GM10248 (cell line): ENCODE data around the gene RASA2.

Source experiments
- CTCF ChIA-PET: fragments of 300-600 bp; sonication (Branson Sonifier 250); formaldehyde crosslinking; extraction: SDS; loops from one replicate; lab custom pipeline; 2021; ENCODE audit warnings: antibody characterized with exemption; lab: Yijun Ruan, JAX
- POLR2A ChIA-PET: fragments of 350-650 bp; sonication (Branson Sonifier 250); formaldehyde crosslinking; extraction: SDS; loops from one replicate; lab custom pipeline; 2020; ENCODE audit warnings: antibody characterized with exemption; lab: Yijun Ruan, JAX
- DNase-seq: peaks from one replicate; pipeline ENCODE4 v3.0.0; 2012; ENCODE audit errors: extremely low spot score
- TF ChIP-seq, protein P1 (sequence below): IDR thresholded peaks from 2 replicates; pipeline ENCODE4 v1.5.1; 2012; ENCODE audit warnings: mild to moderate bottlenecking, low read depth; ENCODE audit errors: extremely low read depth, missing control alignments, control extremely low read depth

The RASA2 gene

GRCh38 chr3:141514382-141514781, 27.6 kb downstream of the RASA2 start:
- ChIA-PET POLR2A (no interaction called here), CTCF (interaction anchor here (1.1 to 2.7 kb wide), 11 partner anchors 10 to 283 kb away, joined by 3 to 14 read pairs (median 4); partner anchors contain the start of gene PXYLP1)
- TF ChIP-seq, protein P1, sequence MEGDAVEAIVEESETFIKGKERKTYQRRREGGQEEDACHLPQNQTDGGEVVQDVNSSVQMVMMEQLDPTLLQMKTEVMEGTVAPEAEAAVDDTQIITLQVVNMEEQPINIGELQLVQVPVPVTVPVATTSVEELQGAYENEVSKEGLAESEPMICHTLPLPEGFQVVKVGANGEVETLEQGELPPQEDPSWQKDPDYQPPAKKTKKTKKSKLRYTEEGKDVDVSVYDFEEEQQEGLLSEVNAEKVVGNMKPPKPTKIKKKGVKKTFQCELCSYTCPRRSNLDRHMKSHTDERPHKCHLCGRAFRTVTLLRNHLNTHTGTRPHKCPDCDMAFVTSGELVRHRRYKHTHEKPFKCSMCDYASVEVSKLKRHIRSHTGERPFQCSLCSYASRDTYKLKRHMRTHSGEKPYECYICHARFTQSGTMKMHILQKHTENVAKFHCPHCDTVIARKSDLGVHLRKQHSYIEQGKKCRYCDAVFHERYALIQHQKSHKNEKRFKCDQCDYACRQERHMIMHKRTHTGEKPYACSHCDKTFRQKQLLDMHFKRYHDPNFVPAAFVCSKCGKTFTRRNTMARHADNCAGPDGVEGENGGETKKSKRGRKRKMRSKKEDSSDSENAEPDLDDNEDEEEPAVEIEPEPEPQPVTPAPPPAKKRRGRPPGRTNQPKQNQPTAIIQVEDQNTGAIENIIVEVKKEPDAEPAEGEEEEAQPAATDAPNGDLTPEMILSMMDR, result no peak
- DNase-seq, result no peak

DNA sequence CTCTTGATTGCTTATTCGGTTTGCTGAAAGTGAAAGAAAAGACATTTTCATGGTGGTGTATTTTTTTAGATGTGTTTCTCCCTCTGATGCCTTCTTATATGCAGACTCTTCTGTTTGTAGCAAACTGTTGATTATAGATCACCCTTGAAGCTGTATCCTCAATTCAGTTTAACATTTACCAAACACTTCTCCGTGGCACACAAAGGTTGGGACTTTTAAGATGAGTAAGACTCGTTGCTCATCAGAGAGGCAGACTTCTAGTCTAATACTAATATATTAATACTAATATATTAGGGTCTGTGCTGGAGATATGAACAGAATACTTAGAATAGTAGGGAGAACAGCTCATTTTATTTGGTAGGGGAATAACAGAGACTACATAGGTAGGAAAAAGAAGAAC, 32.8 kb downstream of the RASA2 start:
- TF ChIP-seq, protein P1, result no peak
- DNase-seq, result no peak
- POLR2A ChIA-PET, result no interaction called here
- CTCF ChIA-PET, result interaction anchor here (1.2 kb wide), 1 partner anchor 33 kb away, joined by 3 read pairs; no protein-coding TSS in a partner anchor

- CTCF ChIA-PET, result no interaction called here
- TF ChIP-seq, protein P1, result no peak
- POLR2A ChIA-PET, result no interaction called here
- DNase-seq, result no peak
Observed at GRCh38 chr3:141521781-141522180, 35.0 kb downstream of the RASA2 start.

GRCh38 chr3:141523615-141524375, 37.0 kb downstream of the RASA2 start:
- CTCF ChIA-PET, result interaction anchor here (1.1 to 3.8 kb wide), 4 partner anchors 9 to 50 kb away, joined by 3 to 14 read pairs (median 5); no protein-coding TSS in a partner anchor
- no peak for DNase-seq
- TF ChIP-seq, protein P1, result no peak
- POLR2A ChIA-PET, result no interaction called here

DNA sequence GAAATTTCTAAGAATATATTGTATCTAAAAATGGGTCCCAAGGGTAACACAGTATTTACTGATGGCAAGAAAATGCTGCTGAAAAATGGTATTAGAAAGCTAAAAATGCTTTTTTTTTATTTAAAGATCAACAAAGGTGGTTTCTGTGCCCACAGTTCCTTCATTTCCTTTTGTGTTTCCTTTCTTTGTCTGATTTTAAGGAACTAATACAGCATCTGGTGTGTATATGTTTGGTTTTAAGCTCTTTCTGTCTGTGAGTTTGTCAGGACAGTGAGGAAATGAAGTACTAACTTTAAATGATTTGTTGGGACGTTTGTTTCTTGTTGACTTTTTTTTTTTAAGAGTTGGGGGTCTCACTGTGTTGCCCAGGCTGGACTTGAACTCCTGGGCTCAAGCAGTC, 38.2 kb downstream of the RASA2 start:
- no peak for DNase-seq
- TF ChIP-seq, protein P1, result no peak
- ChIA-PET POLR2A (no interaction called here), CTCF (interaction anchor here (1.1 to 3.8 kb wide), 6 partner anchors 10 to 72 kb away, joined by 3 to 14 read pairs (median 4); no protein-coding TSS in a partner anchor)

DNA sequence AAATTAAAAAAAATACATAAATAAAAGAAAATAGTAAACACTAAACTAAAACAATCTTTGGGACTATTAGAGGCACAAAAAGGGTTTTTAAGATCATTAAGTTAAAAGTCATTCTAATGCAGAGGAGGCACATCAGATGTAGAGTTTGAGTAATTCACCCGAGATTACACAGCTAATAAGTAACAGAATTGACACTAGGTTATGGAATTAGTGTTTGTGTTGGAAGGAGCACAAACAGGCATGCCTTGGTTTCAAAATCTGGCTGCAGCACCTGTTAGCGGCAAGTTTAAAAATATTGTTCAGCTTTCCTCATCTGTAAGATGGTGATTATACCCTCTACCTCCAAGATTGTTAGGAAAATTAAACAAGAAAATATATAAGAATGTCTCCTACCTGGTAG, 39.0 kb downstream of the RASA2 start:
- TF ChIP-seq, protein P1, result no peak

More for the DNA sequence above, 39.0 kb downstream of the RASA2 start:
- POLR2A ChIA-PET, result no interaction called here
- DNase-seq, result no peak
- CTCF ChIA-PET, result interaction anchor here (1.1 to 3.8 kb wide), 7 partner anchors 11 to 73 kb away, joined by 3 to 14 read pairs (median 3); no protein-coding TSS in a partner anchor
